Left kidney (tissue), 2 donors: Measurements from ENCODE around the gene CCDC201. TPM values are rescaled to one million over a fixed set of nuclear protein-coding genes. Genes with fewer than 3 reads are reported as not detected.
"Not testable (repeated sequence)": the region's sequence is repeated elsewhere in the genome, so short reads cannot be mapped to it uniquely, and the experiment has no call there.

ENCODE experiments used
- DNase-seq: peaks from one replicate; pipeline ENCODE4 v3.0.0-alpha.2; 2013
- polyA plus RNA-seq: library from polyadenylated mRNA; unstranded; fragments of 120-200 nt; gene quantifications from one replicate; pipeline ENCODE4 v1.2.1, GENCODE V29; 2013; ENCODE audit not compliant: insufficient read length

The CCDC201 gene
- polyA plus RNA-seq, 1 donor = not detected

- DNase-seq = no peak
Measured at GRCh38 chr7:45874408-45875131, 1.7 kb upstream of the CCDC201 start.

- DNase-seq = no peak
Measured at GRCh38 chr7:45873355-45873754, 473 bp upstream of the CCDC201 start.

GRCh38 chr7:45872116-45873034, 507 bp downstream of the CCDC201 start:
- no peak for DNase-seq

- DNase-seq = no peak
Measured at GRCh38 chr7:45869426-45869825, 3.5 kb downstream of the CCDC201 start.

GRCh38 chr7:45867471-45867870, 5.4 kb downstream of the CCDC201 start:
- DNase-seq = no peak

- DNase-seq = no peak
Measured at GRCh38 chr7:45865594-45866410, 7.1 kb downstream of the CCDC201 start.

- no peak for DNase-seq
Measured at GRCh38 chr7:45863715-45864114, 9.2 kb downstream of the CCDC201 start.

GRCh38 chr7:45856888-45857287, 16.0 kb downstream of the CCDC201 start:
- DNase-seq = not testable (repeated sequence)

- DNase-seq = not testable (repeated sequence)
Measured at GRCh38 chr7:45855680-45856079, 17.2 kb downstream of the CCDC201 start.

- not testable (repeated sequence) for DNase-seq
Measured at GRCh38 chr7:45853491-45853890, 19.4 kb downstream of the CCDC201 start.

- DNase-seq = not testable (repeated sequence)
Measured at GRCh38 chr7:45852984-45853383, 19.9 kb downstream of the CCDC201 start.

- not testable (repeated sequence) for DNase-seq
Measured at GRCh38 chr7:45848734-45849133, 24.1 kb downstream of the CCDC201 start.

GRCh38 chr7:45846536-45846935, 26.3 kb downstream of the CCDC201 start:
- DNase-seq = not testable (repeated sequence)

- not testable (repeated sequence) for DNase-seq
Measured at GRCh38 chr7:45841926-45842717, 30.8 kb downstream of the CCDC201 start.

GRCh38 chr7:45838852-45839251, 34.0 kb downstream of the CCDC201 start:
- DNase-seq = not testable (repeated sequence)

GRCh38 chr7:45832433-45833177, 40.3 kb downstream of the CCDC201 start:
- not testable (repeated sequence) for DNase-seq

- DNase-seq = not testable (repeated sequence)
Measured at GRCh38 chr7:45829846-45830245, 43.0 kb downstream of the CCDC201 start.

- not testable (repeated sequence) for DNase-seq
Measured at GRCh38 chr7:45827731-45828130, 45.2 kb downstream of the CCDC201 start.

- not testable (repeated sequence) for DNase-seq
Measured at GRCh38 chr7:45826550-45826949, 46.3 kb downstream of the CCDC201 start.

- DNase-seq = not testable (repeated sequence)
Measured at GRCh38 chr7:45818763-45819162, 54.1 kb downstream of the CCDC201 start.
